Measurements from ENCODE around the gene UTS2R.
"Not testable (repeated sequence)": the region's sequence is repeated elsewhere in the genome, so short reads cannot be mapped to it uniquely, and the experiment has no call there.

Gene UTS2R

DNA sequence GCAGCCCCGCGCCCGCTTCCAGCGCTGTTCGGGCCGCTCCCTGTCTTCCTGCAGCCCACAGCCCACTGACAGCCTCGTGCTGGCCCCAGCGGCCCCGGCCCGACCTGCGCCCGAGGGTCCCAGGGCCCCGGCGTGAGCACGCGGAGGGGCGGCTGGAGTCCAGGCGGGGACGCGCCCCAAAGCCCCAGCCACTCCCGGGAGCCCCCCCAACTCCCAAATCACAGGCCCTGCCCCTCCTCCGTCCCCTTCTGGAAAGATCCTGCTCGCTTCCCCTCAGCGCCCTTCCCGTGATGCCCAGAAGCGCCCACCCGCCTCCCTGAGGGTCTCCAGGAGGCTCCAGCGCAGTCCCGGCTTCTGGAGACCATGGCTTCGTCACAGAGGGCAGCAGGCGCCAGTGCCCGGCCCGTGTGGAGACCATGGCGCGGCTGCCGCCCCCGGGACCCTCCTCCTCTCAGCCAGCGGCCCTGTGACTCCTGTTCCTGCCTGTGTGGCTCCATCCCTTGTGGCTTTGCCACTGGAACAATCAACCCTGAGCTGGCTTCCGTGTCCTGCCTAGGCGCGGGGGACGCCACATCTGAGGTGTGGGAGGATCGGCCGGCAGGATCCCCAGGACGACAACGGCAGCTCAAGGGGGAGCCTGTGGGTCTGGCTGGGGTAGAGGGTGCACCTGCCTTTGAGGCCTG, 3.9 kb downstream of the UTS2R start:
- no peak for DNase-seq (ENCODE audit: low spot score)

DNA sequence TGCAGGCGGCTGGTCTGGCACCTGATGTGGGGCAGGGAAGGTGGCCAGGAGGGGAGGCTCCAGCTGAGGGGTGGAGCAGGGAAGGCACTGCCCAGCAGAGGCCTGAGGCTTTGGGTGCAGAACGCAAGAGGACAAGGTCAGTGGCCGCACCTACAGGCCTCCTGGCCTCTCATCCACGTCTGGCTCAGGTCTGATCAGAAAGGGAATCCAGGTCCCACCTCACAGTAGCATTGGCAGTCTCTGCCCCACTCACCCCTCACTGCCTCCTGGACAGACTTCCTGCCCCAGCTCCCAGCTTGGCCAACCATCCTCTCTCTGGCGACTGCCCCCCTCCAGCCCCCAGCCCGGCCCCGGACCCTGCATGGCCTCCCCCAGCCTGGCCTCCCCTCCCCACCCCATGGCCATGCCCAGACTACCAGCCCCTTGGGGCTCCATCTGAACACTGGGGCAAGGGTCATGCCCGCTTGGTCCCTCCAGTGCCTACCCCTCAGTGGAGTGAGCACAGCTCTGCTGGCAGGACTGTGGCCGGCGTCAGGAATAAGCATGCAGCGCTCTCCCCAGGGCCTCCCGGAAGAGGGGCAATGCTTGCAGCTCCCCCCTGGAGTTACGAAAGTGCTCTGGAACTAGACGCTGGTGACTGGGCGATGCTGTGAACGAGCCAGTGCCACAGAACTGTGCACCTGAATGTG, 4.6 kb downstream of the UTS2R start:
- no peak for DNase-seq (ENCODE audit: low spot score)

DNA sequence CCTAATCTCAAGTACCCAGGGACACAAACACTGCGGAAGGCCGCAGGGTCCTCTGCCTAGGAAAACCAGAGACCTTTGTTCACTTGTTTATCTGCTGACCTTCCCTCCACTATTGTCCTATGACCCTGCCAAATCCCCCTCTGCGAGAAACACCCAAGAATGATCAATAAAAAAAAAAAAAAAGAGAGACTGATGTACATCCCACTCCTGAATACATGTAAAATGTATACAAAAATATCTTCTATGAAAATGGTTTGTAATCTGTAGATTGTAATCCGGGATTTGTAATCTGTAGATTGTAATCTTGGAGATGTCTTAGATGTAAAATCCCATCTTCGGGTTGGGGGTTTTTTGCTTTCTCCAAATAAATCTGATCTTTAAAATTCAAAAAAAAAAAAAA, 5.7 kb downstream of the UTS2R start:
- not testable (repeated sequence) for DNase-seq (ENCODE audit: low spot score)

DNA sequence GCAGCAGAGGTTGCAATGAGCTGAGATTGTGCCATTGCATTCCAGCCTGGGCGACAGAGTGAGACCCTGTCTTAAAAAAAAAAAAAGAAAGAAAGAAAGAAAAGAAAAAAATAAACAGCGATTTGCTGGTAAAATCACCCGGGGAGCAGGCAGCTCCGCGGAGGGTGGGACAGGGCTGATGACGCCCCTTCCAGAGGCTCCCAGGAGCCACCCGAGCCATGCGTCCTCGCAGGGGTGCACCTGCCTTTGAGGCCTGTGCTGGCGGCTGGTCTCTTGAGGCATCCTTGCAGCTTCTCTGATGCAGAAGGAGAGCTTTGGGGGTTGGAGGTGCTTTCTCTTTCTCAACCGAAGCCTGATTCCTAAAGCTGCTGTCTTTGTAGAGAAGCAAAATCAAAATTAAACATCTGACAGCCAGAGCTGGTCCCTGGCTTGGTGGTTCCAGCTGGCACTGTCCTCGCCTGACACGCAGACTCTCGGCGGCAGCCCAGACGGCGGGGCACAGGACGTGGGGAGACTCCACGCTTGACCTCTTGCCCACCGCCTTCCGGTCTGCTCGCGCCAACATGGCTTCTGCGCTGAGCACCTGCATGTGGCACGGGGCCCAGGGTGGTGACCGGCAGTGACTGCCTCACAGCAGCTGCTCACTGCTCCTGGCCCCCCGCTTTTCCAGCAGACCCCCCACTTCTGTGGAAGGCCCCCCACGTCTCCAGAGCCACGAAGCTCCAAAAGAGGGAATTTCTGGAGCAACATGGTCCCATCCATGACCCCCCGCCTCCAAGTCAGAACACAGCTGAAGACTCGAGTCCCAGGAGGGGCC, 6.6 kb downstream of the UTS2R start:
- DNase-seq (ENCODE audit: low spot score), result no peak

- DNase-seq (ENCODE audit: low spot score), result no peak
These were observed 7.1 kb downstream of the UTS2R start for GRCh38 chr17:82378741-82379021.

DNA sequence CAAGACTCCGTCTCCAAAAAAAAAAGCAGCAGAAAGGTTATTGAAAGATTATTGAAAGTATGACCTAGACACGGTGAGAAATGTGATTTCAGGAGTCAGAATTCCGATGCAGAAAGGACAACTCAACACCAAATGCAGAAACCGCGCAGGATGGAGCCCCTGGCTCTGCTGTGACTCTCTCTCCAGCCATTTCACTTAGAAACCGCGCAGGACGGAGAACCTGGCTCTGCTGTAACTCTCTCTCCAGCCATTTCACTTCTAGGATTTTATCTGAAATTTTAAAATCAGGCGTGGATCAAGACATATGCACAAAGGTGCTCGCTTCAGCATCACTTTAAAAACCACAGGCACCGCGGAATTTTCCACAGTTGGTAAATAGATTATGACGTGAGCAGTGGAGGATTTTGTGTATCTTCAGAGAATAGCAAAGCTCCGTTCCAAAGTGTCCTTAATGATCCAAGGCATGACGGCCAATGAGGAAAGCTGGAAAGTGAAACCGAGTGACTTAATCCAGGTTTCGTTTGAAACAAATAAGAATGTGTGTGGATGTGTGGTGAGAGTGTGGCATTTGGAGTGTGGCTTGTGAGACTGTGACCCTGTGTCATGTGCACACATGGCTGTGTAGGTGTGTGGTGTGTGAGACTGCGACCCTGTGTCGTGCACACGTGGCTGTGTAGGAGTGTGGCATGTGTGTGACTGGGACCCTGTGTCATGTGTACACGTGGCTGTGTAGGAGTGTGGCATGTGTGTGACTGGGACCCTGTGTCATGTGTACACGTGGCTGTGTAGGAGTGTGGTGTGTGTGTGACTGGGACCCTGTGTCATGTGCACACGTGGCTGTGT, 9.5 kb downstream of the UTS2R start:
- no peak for DNase-seq (ENCODE audit: low spot score)

DNA sequence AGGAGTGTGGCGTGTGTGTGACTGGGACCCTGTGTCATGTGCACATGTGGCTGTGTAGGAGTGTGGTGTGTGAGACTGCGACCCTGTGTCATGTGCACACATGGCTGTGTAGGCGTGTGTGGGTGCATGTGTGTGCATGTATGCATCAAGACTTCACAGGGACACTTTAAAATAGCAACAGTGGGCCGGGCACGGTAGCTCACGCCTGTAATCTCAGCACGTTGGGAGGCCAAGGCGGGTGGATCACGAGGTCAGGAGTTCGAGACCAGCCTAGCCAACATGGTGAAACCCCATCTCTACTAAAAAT, 10.1 kb downstream of the UTS2R start:
- DNase-seq (ENCODE audit: low spot score), result not testable (repeated sequence)

- not testable (repeated sequence) for DNase-seq (ENCODE audit: low spot score)
These were observed 10.8 kb downstream of the UTS2R start for GRCh38 chr17:82382220-82382932.

GRCh38 chr17:82382933-82383255, 11.3 kb downstream of the UTS2R start:
- no peak for DNase-seq (ENCODE audit: low spot score)

- DNase-seq (ENCODE audit: low spot score), result no peak
These were observed 11.8 kb downstream of the UTS2R start for GRCh38 chr17:82383411-82383810.

DNA sequence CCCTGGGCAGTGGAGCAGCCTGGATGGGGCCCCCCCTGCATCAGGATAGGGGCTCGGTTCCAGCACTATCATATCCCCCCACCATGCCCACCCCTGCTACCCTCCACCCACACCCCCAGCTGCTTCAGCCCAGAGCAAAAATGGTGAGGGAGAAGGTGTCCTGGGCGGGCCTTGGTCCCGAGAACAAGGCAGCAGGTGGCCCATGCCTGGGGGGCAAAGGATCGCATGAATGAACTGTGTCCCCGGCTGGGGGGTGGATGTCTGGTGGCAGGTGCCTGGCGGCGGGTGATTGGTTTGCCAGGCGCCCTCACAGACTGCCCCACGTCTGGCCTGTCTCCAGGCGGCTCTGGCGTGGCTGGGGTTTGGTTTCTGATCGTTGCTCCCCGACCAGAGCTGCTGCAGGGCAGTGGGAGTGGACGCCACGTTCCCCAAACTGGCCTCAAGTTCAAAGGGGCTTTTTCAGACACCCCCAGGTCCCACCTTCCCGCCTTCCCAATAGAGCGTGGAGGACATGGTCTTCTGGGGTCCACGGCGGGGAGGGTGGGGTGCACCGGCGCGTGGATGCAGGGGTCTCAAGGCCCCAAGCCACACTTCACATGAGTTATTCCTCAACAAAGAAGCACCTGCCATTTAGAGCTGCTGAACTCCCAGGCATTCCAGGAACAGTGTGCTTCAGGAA, 12.6 kb downstream of the UTS2R start:
- no peak for DNase-seq (ENCODE audit: low spot score)

DNA sequence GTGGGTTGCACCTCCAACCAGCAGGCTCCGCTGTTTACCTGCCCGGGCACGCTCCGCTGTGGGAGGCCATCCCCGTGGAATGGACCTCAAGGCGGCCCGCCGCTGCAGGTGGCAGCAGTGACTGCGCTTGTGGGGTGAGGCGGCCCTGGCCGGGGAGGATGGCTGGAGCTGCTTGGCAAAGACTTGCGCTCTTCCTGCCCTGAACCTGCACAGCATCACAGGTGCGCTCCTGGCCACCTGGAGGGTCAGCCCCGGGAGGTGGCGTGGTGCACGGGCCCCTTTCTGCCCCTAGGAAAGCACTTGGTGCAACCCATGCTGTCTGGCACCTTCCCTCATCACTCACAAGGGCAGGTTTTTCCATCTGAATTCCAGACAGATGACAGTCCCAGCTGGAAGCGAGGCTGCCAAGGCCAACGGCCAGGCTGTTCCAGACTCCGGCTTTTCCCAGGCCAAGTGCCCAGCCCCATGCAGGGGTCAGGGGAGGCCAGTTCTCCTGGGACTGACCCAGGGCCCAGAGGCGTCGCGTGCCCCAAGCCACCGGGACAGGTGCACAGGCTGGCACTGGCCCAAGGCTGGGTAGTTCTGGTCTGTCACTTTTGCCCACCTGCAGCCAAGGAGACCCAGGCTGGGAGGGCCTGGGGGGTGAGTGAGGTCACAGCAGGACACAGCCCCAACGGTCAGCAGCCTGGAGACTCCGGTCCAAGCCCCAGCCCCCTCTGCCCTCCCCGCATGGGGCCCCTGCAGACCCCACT, 13.3 kb downstream of the UTS2R start:
- DNase-seq (ENCODE audit: low spot score), result no peak

DNA sequence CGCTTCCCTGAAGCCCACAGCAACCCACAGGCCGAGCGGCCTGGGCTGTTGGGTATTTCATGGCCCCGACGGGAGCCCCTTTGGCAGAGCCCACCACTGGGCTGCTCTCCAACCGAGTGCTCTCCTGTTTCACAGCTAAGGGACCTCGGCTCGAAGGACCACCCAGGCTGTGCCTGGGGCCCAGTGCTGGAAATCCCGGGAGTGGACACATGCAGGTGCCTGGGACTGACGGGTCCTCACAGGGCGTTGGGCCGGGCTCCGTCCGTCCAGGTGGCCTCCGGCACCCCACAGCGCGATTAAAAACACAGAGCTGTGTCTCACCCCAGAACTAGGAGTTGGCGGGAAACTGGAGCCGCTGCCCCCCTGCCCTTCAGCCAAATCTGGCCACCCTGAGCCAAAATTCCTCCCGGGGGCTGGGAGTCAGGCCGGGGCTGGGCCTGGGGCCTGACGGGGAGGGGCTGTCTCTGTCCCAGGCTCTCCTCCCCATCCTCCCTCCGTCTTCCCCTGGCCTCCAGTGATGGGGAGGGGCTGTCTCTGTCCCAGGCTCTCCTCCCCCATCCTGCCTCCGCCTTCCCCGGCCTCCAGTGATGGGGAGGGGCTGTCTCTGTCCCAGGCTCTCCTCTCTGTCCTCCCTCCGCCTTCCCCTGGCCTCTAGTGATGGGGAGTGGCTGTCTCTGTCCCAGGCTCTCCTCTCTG, 14.1 kb downstream of the UTS2R start:
- no peak for DNase-seq (ENCODE audit: low spot score)

DNA sequence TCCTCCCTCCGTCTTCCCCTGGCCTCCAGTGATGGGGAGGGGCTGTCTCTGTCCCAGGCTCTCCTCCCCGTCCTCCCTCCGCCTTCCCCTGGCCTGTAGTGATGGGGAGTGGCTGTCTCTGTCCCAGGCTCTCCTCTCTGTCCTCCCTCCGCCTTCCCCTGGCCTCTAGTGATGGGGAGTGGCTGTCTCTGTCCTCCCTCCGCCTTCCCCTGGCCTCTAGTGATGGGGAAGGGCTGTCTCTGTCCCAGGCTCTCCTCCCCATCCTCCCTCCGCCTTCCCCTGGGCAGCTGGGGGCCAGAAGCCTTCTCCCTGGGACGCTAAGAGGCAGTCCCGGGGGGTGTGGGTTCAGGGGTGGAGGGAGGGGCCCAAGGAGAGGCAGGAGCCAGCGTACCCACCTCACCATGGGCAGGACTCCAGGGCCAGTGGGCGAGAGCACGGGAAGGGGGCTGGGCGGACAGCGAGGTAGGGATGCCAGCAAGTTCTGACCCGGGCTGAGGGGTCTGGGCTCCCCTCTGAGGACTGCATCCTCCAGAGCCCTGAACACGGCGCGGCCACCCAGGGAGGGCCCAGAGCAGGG, 14.8 kb downstream of the UTS2R start:
- DNase-seq (ENCODE audit: low spot score), result no peak

- DNase-seq (ENCODE audit: low spot score), result no peak
These were observed 15.5 kb downstream of the UTS2R start for GRCh38 chr17:82386881-82387704.

DNA sequence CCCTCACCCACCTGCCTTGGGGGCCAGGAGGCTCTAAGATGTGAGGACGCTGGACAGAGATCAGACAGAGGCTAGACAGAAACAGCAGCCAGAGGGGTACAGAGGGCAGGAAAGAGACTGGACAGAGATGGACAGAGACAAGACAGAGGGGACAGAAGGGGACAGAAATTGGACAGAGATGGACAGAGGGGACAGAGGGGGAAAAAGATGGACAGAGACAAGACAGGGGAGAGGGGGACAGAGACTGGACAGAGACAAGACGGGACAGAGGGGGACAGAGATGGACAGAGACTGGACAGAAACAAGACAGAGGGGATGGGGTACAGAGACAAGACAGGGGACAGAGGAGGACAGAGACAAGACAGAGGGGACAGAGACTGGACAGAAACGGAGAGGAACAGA, 16.1 kb downstream of the UTS2R start:
- DNase-seq (ENCODE audit: low spot score), result no peak

DNA sequence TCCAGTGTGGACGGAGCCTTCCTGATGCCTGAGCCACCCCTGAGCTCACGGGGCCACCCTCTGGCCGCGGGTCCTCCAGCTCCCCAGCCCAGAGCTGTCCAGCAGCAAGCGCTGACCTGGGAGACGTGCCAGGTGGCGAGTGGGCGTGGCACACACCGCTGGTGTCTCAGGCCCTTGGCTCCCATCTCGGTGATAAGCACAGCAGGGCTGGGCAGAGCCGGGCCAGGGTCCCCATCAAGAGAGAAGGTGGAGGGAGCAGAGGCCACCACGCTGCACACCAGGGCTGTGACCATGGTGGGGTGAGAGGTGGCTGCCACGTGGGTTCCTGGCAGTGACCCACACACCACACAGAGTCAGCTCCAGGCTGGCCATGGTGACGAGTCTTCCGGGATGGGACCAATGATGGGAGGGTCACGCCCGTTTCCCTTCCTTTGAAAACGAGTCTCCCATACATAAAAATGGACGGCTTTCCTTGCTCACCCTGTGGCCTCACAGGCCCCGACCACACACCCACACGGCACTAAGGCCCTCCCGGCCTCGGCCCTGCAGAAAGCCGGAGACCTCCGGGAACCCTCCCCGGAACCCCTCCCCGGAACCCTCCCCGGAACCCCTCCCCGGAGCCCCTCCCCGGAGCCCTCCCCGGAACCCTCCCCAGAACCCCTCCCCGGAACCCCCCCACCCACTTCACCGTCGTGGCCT, 16.8 kb downstream of the UTS2R start:
- no peak for DNase-seq (ENCODE audit: low spot score)

DNA sequence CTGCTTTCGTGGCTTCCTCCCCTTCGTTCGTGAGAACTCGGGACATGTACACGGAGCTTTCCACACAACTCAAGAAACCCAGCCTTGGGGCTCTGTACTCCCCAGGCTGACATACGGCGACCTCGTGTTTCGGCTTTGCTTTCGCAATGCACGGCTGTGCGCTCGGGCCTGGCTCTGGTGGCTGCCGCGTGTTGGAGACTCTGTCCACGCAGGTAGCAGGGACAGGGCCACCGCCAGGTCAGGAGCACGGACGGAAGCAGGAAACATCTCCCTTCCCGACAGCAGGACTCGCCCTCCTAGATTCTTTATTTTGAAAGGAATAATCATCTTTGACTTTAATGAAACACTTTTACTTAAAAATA, 17.3 kb downstream of the UTS2R start:
- no peak for DNase-seq (ENCODE audit: low spot score)

All from hematopoietic multipotent progenitor cell treated with erythropoietin and hydrocortisone succinate and interleukin-3 and kit ligand, for 15 days (in vitro differentiated cells).